Colonic mucosa (tissue), 4 donors: ENCODE results near the gene RAB7A. TPM values are rescaled to one million over a fixed set of nuclear protein-coding genes. Genes with fewer than 3 reads are reported as not detected.
"Not testable (repeated sequence)": the region's sequence is repeated elsewhere in the genome, so short reads cannot be mapped to it uniquely, and the experiment has no call there.

Experiments used
- DNase-seq: peaks from one replicate; pipeline ENCODE4 v3.0.0-alpha.2; 2020
- H3K27ac ChIP-seq: fragments of 200-600 bp; one replicate; pipeline ENCODE4 v1.8.0; 2021
- H3K27me3 ChIP-seq: fragments of 200-600 bp; one replicate; pipeline ENCODE4 v1.8.0; 2021
- H3K36me3 ChIP-seq: fragments of 200-600 bp; one replicate; pipeline ENCODE4 v1.8.0; 2021
- H3K4me1 ChIP-seq: fragments of 200-600 bp; one replicate; pipeline ENCODE4 v1.8.0; 2021; ENCODE audit warnings: mild to moderate bottlenecking
- H3K4me3 ChIP-seq: fragments of 200-600 bp; one replicate; pipeline ENCODE4 v1.8.0; 2021
- H3K9ac ChIP-seq, 2 donors: one replicate each; pipeline ENCODE4 v1.7.0; 2013; ENCODE audit warnings: control low read depth in 2 of 2, low read depth in 2 of 2, low read length in 2 of 2
- H3K9me3 ChIP-seq: fragments of 200-600 bp; one replicate; pipeline ENCODE4 v1.8.0; 2021
- intact Hi-C: fragments of 100-400 bp; cut with DNase I; formaldehyde crosslinking; loops from one replicate; pipeline ENCODE4 v1.14.1; 2022
- total RNA-seq, 2 donors: library from RNA; stranded (reverse); fragmentation: NEBNext Ultra II Directional in 1 of 2; extraction: Animal tissue kit (Norgen Biotek cat#: 25700) in 1 of 2; gene quantifications; one replicate each; pipeline ENCODE4 v1.2.1, GENCODE V29; 2021
- TF ChIP-seq, protein P1 (sequence below): fragments of 200-600 bp; IDR thresholded peaks from one replicate; pipeline ENCODE4 v1.8.0; 2022; ENCODE audit warnings: antibody characterized with exemption, mild to moderate bottlenecking
- donor health status: healthy.
- donor health status: DM: no; HTN: no; CAD: no.
- donor health status: DM: no; HTN: no; CAD: no.

The RAB7A gene
- total RNA-seq, 2 donors from 2014 or later: 221 to 272 TPM

DNA sequence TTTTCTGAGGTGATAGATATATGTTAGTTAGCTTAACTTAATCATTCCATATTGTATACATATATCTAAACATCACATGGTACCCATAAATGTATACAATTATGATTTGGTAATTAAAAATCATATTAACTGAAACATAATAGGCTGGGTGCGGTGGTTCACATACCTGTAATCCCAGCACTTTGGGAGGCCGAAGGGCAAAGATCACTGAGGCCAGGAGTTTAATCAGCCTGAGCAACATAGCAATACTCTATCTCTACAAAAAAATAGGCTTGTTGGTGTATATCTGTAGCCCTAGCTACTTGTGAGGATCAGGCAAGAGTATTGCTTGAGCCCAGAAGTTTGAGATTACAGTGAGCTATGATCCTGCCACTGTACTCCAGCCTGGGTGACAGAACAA is 20.9 kb downstream of the RAB7A start:
- intact Hi-C loops: no loop called here
- H3K4me1 ChIP-seq: no peaks in the 10 kb centered on the region
- H3K27ac ChIP-seq: no peak overlapping the region
- TF ChIP-seq, protein P1, sequence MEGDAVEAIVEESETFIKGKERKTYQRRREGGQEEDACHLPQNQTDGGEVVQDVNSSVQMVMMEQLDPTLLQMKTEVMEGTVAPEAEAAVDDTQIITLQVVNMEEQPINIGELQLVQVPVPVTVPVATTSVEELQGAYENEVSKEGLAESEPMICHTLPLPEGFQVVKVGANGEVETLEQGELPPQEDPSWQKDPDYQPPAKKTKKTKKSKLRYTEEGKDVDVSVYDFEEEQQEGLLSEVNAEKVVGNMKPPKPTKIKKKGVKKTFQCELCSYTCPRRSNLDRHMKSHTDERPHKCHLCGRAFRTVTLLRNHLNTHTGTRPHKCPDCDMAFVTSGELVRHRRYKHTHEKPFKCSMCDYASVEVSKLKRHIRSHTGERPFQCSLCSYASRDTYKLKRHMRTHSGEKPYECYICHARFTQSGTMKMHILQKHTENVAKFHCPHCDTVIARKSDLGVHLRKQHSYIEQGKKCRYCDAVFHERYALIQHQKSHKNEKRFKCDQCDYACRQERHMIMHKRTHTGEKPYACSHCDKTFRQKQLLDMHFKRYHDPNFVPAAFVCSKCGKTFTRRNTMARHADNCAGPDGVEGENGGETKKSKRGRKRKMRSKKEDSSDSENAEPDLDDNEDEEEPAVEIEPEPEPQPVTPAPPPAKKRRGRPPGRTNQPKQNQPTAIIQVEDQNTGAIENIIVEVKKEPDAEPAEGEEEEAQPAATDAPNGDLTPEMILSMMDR: no peak
- no peak for DNase-seq
- no peaks in the 10 kb centered on the region for H3K36me3 ChIP-seq
- H3K27me3 ChIP-seq: no peaks in the 10 kb centered on the region
- no peak overlapping the region for H3K4me3 ChIP-seq
- H3K9ac ChIP-seq: no peak overlapping the region
- H3K9me3 ChIP-seq: no peaks in the 10 kb centered on the region

DNA sequence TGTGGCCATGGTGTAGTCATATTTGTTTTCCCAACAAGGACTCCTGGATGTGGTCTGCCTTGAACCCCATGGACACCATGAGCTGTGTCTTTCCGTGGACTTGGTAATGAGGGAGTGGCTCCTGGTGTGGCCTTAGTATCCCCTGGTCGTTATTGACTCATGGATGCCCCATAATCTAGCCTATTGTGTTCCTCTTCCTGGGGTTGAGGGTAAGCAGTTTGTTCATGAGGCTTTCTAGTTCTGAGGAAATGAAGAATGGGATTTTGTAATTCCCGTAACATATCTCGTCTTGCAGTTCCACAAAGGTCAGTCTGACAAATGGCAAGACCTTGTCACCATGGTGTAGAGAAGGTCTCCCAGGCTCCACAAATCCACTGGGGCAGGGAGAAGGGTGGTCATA is 22.6 kb downstream of the RAB7A start:
- no peaks in the 10 kb centered on the region for H3K9me3 ChIP-seq
- no peak overlapping the region for H3K9ac ChIP-seq
- TF ChIP-seq, protein P1: no peak
- intact Hi-C loops: no loop called here
- H3K4me3 ChIP-seq: no peak overlapping the region
- H3K36me3 ChIP-seq: no peaks in the 10 kb centered on the region
- no peaks in the 10 kb centered on the region for H3K4me1 ChIP-seq
- DNase-seq: no peak
- H3K27me3 ChIP-seq: no peaks in the 10 kb centered on the region
- no peak overlapping the region for H3K27ac ChIP-seq

DNA sequence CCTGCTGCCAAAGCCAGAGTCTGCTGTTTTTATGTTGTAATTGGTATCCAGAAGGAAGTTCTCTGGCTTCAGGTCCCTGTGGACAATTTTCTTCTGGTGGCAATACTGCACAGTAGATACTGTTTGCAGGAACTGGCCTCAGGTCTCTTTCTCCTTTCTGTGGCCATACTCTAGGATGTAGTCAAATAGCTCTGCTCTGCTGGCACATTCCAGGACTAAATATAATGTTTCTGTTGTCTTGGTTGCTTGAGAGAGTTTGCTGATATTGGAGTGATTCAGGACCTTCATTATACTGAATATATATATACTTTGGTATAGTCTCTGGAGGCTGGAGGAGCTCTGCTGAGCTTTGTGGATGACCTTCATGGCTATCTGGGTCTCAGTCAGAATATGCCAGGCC is 23.1 kb downstream of the RAB7A start:
- H3K36me3 ChIP-seq: no peaks in the 10 kb centered on the region
- intact Hi-C loops: no loop called here
- TF ChIP-seq, protein P1: no peak
- no peaks in the 10 kb centered on the region for H3K27me3 ChIP-seq
- H3K27ac ChIP-seq: no peak overlapping the region
- H3K4me1 ChIP-seq: no peaks in the 10 kb centered on the region
- DNase-seq: no peak
- H3K9me3 ChIP-seq: no peaks in the 10 kb centered on the region
- H3K4me3 ChIP-seq: no peak overlapping the region
- H3K9ac ChIP-seq: no peak overlapping the region

DNA sequence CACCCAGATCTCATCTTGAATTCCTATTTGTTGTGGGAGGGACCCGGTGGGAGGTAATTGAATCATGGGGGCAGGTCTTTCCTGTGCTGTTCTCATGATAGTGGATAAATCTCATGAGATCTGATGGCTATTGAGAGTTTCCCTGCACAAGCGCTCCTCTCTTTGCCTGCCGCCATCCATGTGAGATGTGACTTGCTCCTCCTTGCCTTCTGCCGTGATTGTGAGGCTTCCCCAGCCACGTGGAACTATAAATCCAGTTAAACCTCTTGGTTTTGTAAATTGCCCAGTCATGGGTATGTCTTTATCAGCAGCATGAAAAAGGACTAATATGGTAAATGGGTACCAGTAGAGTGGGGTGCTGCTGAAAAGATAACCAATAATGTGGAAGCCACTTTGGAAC is 23.6 kb downstream of the RAB7A start:
- intact Hi-C loops, H3K4me1 ChIP-seq, H3K27ac ChIP-seq, H3K9ac ChIP-seq, H3K36me3 ChIP-seq, H3K9me3 ChIP-seq, H3K27me3 ChIP-seq, DNase-seq, H3K4me3 ChIP-seq: not testable (repeated sequence)

DNA sequence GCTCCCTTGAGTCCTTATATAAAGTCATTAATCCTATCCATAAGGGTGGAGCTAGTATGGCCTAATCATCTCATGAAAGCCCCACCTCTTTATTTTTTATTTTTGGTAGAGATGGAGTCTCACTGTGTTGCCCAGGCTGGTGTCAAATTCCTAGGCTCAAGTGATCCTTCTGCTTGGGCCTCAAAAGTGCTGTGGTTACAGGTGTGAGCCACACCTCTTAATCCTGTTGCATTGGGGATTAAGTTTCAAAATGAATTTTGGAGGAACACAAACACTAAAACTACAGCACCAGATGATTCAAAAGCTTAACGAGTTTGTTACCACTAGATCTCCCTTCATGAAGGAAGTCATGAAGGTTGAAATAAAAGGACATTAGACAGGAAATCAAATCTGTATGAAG is 27.7 kb downstream of the RAB7A start:
- Histone ChIP-seq H3K4me3 (no peak overlapping the region), H3K27ac (no peak overlapping the region), H3K9me3 (no peaks in the 10 kb centered on the region), H3K4me1 (no peaks in the 10 kb centered on the region), H3K27me3 (no peaks in the 10 kb centered on the region), H3K36me3 (no peaks in the 10 kb centered on the region), H3K9ac (no peak overlapping the region)
- DNase-seq: no peak
- intact Hi-C loops: no loop called here
- TF ChIP-seq, protein P1: no peak

DNA sequence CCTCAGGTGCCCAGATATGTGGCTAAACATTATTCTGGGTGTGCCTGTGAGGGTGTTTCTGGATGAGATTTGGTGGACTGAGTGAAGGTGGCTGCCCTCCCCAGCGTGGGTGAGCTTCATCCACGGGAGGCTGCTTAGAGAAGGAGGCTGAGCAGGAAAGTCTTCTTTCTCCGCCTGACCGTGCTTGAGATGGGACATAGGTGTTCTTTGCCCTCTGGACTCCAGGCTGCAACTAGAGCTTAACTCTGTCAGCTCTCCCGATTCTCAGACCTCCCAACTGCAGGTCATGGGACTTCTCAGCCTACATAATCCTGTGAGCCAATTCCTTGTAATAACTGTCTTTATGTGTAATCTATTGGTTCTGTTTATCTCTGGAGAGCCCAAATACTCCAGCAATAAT is 34.1 kb downstream of the RAB7A start:
- DNase-seq: no peak
- Histone ChIP-seq H3K27ac (no peak overlapping the region), H3K9me3 (no peaks in the 10 kb centered on the region), H3K9ac (no peak overlapping the region), H3K4me3 (no peak overlapping the region), H3K27me3 (no peaks in the 10 kb centered on the region), H3K36me3 (no peaks in the 10 kb centered on the region), H3K4me1 (no peaks in the 10 kb centered on the region)
- TF ChIP-seq, protein P1: no peak
- intact Hi-C loops: no loop called here
